ENCODE measurements around the gene SMIM3.
A peak's percentile ranks its signal among the peaks of the same experiment; 100 is the strongest.

Gene SMIM3, protein sequence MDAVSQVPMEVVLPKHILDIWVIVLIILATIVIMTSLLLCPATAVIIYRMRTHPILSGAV

GRCh38 chr5:150778517-150779396, at the start of gene SMIM3:
SMIM3 (plus strand) TSS chr5:150778757; CDS start chr5:150795441, 16,684 bp downstream.
- no peak within 1 kb of the TSS for H3K27ac ChIP-seq
- peak; percentile 69 for DNase-seq
- H3K27me3 ChIP-seq (ENCODE audit: insufficient read depth, low read depth, severe bottlenecking): no peaks in the 10 kb centered on the region
- H3K36me3 ChIP-seq: no peaks in the 10 kb centered on the region
- H3K9me3 ChIP-seq (ENCODE audit: severe bottlenecking): no peaks in the 10 kb centered on the region
- H3K4me3 ChIP-seq (ENCODE audit: low read depth, low read length): peak within 1 kb of the TSS; percentile 78
- TF ChIP-seq CTCF (IDR thresholded peaks at IDR 0.05; ENCODE audit: low read depth, low read length): peak; percentile 80

GRCh38 chr5:150729859-150730258, 48.7 kb upstream of the SMIM3 start:
- peaks cover 57% of the 10 kb centered on the region for H3K36me3 ChIP-seq
- no peaks in the 10 kb centered on the region for H3K27me3 ChIP-seq (ENCODE audit: insufficient read depth, low read depth, severe bottlenecking)
- no peak for TF ChIP-seq CTCF (IDR thresholded peaks at IDR 0.05; ENCODE audit: low read depth, low read length)
- no peak for DNase-seq
- no peak overlapping the region for H3K4me3 ChIP-seq (ENCODE audit: low read depth, low read length)
- H3K27ac ChIP-seq: no peak overlapping the region
- H3K9me3 ChIP-seq (ENCODE audit: severe bottlenecking): no peaks in the 10 kb centered on the region

DNA sequence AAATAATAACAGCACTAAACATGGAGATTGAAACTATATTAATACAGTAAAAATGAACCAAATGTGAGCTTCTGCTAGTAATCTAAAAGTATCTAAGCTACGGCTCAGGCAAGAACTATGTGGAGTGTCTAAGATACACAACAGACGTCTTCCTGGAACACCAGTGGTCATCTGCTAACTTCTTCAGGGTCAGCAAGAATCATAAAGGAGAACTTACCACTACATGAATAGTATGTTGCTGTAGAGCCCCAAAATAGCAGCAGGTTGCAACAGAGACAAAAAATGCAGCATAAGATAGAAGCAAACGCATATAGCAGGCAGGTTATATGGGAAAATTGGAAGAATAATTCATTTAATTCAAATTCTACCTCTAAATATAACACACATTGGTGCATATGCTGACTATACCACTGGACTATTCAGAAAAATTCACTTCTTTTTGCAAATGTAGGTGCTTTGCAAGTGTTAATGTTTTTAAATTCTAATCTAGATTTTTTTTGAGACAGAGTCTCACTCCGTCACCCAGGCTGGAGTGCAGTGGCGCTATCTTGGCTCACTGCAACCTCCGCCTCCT, 46.8 kb upstream of the SMIM3 start:
- peaks cover 57% of the 10 kb centered on the region for H3K36me3 ChIP-seq
- no peak overlapping the region for H3K4me3 ChIP-seq (ENCODE audit: low read depth, low read length)
- no peak for DNase-seq
- no peaks in the 10 kb centered on the region for H3K9me3 ChIP-seq (ENCODE audit: severe bottlenecking)
- TF ChIP-seq CTCF (IDR thresholded peaks at IDR 0.05; ENCODE audit: low read depth, low read length): no peak
- no peak overlapping the region for H3K27ac ChIP-seq
- no peaks in the 10 kb centered on the region for H3K27me3 ChIP-seq (ENCODE audit: insufficient read depth, low read depth, severe bottlenecking)

- DNase-seq: no peak
- Histone ChIP-seq H3K4me3 (ENCODE audit: low read depth, low read length) (no peak overlapping the region), H3K36me3 (peaks cover 47% of the 10 kb centered on the region), H3K9me3 (ENCODE audit: severe bottlenecking) (no peaks in the 10 kb centered on the region), H3K27ac (no peak overlapping the region), H3K27me3 (ENCODE audit: insufficient read depth, low read depth, severe bottlenecking) (no peaks in the 10 kb centered on the region)
- 0 out of 2 replicates have a peak, but pooled peaks have one; percentile 20 for TF ChIP-seq CTCF (IDR thresholded peaks at IDR 0.05; ENCODE audit: low read depth, low read length)
Observed at GRCh38 chr5:150734579-150735384, 43.8 kb upstream of the SMIM3 start.

DNA sequence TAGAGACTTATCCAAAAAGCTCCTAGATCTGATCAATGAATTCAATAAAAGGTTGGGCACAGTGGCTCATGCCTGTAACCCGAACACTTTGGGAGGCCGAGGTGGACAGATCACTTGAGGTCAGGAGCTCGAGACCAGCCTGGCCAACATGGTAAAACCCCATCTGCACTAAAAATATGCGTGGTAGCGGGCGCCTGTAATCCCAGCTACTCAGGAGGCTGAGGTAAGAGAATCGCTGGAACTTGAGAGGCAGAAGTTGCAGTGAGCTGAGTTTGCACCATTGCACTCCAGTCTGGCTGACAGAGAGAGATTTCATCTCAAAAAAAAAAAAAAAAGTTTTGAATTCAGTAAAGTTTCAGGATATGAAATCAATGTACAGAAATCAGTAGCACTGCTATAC, 39.7 kb upstream of the SMIM3 start:
- Histone ChIP-seq H3K27ac (no peak overlapping the region), H3K27me3 (ENCODE audit: insufficient read depth, low read depth, severe bottlenecking) (no peaks in the 10 kb centered on the region), H3K9me3 (ENCODE audit: severe bottlenecking) (no peaks in the 10 kb centered on the region), H3K36me3 (peaks cover 9% of the 10 kb centered on the region), H3K4me3 (ENCODE audit: low read depth, low read length) (no peak overlapping the region)
- DNase-seq: no peak
- TF ChIP-seq CTCF (IDR thresholded peaks at IDR 0.05; ENCODE audit: low read depth, low read length): no peak
